ENCODE results near the gene MRPL21. TPM values are rescaled to one million over a fixed set of nuclear protein-coding genes. Genes with fewer than 3 reads are reported as not detected.

The MRPL21 gene
- polyA plus RNA-seq, 6 donors from 2014 or later: 94.8 to 125 (median 116) TPM

DNA sequence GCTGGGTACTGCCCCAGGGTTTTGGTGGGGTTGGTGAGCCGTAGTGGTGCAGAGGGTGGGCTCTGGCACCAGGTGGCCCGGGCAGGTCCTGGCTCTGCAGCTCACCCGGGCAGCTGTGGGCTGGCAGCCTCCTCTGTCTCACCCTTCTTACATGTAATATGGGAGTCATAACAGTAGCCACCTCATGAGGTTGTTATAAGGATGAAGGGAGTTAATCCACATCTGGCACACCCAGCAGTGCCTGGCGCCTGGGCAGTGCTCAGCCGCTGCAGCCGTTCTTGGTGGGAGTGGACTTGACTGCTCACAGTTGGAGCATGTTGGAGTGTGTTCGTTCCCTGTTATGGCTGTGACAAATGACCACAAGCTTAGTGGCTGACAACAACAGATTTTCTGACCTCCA, 28.7 kb upstream of the MRPL21 start:
- no peak for DNase-seq
- peaks cover 0 to 11% (median 4%) of the 10 kb centered on the region in 3 donors for H3K4me1 Mint-ChIP-seq
- ATAC-seq (ENCODE audit: low read depth in 2 of 2): no peak
- peaks cover 12 to 17% of the 10 kb centered on the region in 2 donors for H3K36me3 Mint-ChIP-seq
- no peaks in the 10 kb centered on the region for H3K27me3 Mint-ChIP-seq
- H3K4me3 Mint-ChIP-seq: no peak overlapping the region
- H3K9me3 Mint-ChIP-seq: peaks cover 0 to 3% (median 1%) of the 10 kb centered on the region in 7 donors
- no peak overlapping the region for H3K27ac Mint-ChIP-seq

DNA sequence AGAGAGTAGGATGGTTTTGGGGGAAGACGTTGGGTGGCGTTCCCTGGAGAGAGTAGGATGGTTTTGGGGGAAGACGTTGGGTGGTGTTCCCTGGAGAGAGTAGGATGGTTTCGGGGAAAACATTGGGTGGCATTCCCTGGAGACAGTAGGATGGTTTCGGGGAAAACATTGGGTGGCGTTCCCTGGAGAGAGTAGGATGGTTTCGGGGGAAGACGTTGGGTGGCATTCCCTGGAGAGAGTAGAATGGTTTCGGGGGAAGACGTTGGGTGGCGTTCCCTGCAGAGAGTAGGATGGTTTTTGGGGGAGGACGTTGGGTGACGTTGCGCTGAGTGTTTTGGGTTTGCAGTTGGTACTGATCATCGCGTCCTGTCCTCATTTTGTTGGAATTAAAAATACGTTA, 28.3 kb upstream of the MRPL21 start:
- Mint-ChIP-seq H3K9me3 (peaks cover 0 to 6% (median 6%) of the 10 kb centered on the region in 7 donors), H3K4me3 (no peak overlapping the region), H3K4me1 (peaks cover 0 to 15% (median 8%) of the 10 kb centered on the region in 3 donors), H3K27me3 (no peaks in the 10 kb centered on the region), H3K27ac (no peak overlapping the region), H3K36me3 (peaks cover 17% of the 10 kb centered on the region in 2 donors)
- no peak for ATAC-seq (ENCODE audit: low read depth in 2 of 2)
- no peak for DNase-seq

DNA sequence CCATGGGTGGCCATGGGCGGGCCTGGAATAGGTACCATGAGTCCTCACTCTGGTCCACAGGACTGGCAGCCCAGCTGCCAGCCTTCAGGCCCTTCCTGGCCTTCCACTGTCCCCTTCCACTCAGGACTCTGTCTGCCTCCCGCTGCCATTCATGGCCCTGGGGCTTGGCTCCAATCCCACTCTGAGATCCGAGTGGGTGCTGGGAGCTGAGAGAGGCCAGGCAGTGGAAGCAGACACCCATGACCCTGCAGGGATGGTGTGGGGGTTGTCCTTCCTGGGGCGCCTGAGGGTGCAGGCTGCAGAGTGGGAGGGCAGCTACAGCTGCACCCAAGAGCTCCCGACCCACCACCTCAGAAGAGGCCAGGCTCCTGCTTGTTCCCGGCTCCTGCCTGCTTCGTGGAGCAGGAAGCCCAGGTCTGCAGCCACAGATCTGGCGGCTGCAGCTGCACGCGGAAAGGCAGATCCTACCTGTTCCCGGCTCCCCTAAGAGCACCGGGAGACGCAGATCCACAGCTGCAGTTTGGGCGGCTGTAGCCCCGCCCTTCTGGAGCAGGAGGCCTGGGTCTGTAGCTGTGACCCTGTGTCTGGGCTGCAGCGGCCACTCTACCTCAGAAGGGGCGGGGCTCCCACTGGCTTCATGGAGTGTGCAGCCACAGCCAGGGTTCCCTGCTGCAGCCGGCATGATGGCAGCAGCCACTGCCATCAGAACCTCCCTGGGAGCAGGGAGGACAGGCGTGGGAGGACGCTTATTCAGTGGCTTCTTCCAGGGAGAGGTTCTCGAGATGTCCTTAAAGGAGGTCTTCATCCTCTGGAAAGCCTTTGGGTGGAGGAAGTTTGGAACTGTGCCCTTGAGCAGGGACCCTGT, 27.6 kb upstream of the MRPL21 start:
- H3K4me3 Mint-ChIP-seq: no peak overlapping the region
- no peak overlapping the region for H3K27ac Mint-ChIP-seq
- H3K36me3 Mint-ChIP-seq: peaks cover 18 to 19% of the 10 kb centered on the region in 2 donors
- peaks cover 0 to 12% (median 7%) of the 10 kb centered on the region in 7 donors for H3K9me3 Mint-ChIP-seq
- peaks cover 0 to 16% (median 8%) of the 10 kb centered on the region in 3 donors for H3K4me1 Mint-ChIP-seq
- ATAC-seq (ENCODE audit: low read depth in 2 of 2): no peak
- DNase-seq: no peak
- no peaks in the 10 kb centered on the region for H3K27me3 Mint-ChIP-seq

DNA sequence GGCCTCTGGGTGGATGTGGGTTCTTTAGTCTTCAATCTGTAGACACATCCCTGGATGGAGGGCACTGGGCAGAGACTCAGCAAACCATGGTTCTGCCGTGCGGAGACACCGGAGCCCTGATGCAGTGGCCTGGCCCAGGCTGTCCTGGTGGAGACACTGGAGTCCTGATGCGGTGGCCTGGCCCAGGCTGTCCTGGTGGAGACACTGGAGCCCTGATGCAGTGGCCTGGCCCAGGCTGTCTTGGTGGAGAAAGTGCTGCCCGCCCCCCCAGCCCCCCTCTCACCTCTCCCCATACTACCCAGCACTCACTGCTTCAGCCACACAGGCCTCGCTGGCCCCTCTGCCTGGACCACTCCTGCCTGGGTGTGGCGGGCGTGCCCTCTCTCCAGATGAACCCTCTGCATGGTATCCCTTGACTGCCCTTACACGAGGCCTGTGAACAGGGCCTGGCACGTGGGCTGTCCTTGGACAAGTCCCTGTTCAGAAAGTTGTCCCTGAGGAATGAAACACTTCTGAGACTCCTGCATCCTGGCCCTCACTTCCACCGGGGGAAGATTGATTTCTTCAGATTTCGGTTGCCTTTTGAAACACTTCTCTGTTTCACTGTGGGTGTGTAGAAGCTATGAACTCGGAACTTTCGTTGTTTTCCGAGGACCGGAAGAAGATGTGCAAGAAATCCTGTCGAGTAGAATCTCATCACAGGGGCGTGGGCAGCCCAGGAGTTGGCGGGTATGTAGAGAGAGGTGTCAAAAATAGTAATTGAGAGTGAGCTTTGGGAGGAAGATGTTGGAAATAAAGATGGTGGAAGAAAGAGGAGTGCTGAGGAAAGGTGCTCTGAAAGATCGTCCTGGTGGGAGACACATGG, 26.3 kb upstream of the MRPL21 start:
- H3K27me3 Mint-ChIP-seq: no peaks in the 10 kb centered on the region
- H3K36me3 Mint-ChIP-seq: peaks cover 26 to 29% of the 10 kb centered on the region in 2 donors
- peak overlapping the region in 1 of 8 donors; percentile 42 for H3K4me3 Mint-ChIP-seq
- H3K4me1 Mint-ChIP-seq: peaks cover 0 to 16% (median 8%) of the 10 kb centered on the region in 3 donors
- peaks cover 6 to 23% (median 19%) of the 10 kb centered on the region in 7 donors for H3K9me3 Mint-ChIP-seq
- peak overlapping the region in 2 of 6 donors; percentile 4 to 31 for H3K27ac Mint-ChIP-seq
- ATAC-seq (ENCODE audit: low read depth in 2 of 2) (no peak), DNase-seq (no peak)

DNA sequence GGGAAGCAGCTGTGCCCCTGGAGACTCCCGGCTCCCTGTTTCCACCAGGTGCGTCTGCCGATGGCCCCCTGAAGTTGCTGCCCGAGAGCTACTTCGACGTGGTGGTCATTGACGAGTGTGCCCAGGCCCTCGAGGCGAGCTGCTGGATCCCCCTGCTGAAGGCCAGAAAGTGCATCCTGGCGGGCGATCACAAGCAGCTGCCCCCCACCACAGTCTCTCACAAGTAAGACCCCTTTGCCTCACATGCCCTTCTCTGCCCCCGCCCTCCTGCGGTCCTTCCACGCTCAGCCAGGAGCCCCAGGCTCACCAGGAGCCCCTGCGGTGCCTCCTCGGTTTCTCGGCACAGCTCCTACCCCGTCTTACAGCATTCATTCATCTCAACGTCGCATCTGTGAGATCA, 25.5 kb upstream of the MRPL21 start:
- no peak overlapping the region for H3K4me3 Mint-ChIP-seq
- DNase-seq: no peak
- no peak for ATAC-seq (ENCODE audit: low read depth in 2 of 2)
- H3K9me3 Mint-ChIP-seq: peaks cover 6 to 30% (median 26%) of the 10 kb centered on the region in 7 donors
- peak overlapping the region in 1 of 6 donors; percentile 18 for H3K27ac Mint-ChIP-seq
- peaks cover 33 to 36% of the 10 kb centered on the region in 2 donors for H3K36me3 Mint-ChIP-seq
- peaks cover 0 to 16% (median 8%) of the 10 kb centered on the region in 3 donors for H3K4me1 Mint-ChIP-seq
- H3K27me3 Mint-ChIP-seq: no peaks in the 10 kb centered on the region

DNA sequence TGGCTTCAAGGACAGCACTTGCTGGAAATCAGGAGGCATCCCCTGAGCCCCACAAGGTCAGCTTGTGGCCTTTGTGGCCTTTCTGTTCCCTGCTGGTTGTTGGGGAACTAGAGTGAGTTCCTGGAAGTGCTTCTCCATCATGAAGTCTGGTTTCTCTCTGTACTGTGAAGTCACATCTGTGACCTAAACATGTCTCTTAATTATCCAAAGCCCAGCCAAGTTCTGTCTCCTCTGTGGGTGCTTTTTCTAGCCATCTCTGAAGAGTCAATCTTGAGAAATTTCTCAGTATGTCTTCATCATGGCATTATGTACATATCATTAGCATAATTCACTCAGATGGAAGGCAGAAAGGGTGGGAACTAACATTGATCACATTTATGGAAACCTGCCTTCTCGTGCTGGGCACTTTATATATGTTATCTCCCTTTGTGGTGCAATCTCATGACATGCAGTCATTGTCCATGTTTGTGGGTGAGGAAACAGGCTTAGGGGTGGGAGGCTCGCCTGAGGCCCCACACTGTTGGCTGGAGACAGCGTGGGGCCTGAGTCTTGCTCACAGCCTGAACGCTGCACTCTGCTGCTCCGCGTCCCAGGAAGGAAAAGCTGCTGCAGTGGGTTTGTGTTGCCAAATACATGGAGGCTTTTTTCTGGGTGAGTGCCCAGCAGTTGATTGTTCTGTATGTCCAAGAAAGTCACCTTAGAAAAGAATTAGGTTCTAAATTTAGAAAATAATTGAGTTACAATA, 24.7 kb upstream of the MRPL21 start:
- no peak overlapping the region for H3K27ac Mint-ChIP-seq
- peaks cover 0 to 16% (median 8%) of the 10 kb centered on the region in 3 donors for H3K4me1 Mint-ChIP-seq
- no peak overlapping the region for H3K4me3 Mint-ChIP-seq

DNA sequence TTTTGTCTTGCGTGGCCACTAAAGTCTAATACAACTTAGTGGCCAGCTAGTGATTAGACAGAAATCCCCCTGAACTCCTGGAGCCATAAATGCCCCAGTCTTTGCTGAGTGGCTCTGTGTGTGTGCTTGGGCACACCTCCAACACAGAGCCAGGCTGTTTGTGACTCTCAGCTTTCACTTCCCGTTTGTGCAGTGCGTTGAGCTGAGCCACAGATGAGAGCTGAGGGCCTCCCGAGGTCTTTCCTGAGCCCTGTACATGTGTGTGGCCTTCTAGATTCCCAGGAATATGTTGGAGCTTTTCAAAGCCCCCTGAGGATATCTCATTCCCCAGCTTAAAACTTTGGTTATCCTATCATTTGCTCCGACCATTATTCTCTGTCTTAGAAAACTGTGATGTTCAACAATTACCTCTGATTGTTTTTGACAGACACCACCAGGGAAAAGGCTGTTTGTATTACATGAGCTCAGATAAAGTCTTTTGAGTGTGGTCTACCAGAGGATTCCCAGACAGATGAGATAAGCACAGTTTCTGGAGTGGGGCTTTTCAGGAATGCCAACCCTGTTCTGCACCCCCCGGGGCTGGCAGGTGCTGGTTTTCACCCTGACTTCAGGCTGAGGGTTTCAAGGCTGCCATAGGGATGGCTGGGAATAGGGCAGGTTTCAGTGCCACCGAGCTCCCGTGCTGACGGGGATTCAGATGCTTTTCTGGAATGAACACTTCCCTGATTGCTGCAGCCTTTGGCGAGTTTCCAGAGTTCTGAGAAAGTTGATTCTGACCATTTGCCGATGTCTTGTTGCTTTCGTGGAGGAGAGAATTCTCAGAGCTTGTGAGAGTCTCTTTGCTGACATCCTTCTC, 23.9 kb upstream of the MRPL21 start:
- H3K4me1 Mint-ChIP-seq: peaks cover 0 to 16% (median 8%) of the 10 kb centered on the region in 3 donors

More for the DNA sequence above, 24.7 kb upstream of the MRPL21 start:
- no peaks in the 10 kb centered on the region for H3K27me3 Mint-ChIP-seq
- H3K36me3 Mint-ChIP-seq: peaks cover 42 to 43% of the 10 kb centered on the region in 2 donors
- DNase-seq (no peak), ATAC-seq (ENCODE audit: low read depth in 2 of 2) (no peak)
- peaks cover 6 to 37% (median 33%) of the 10 kb centered on the region in 7 donors for H3K9me3 Mint-ChIP-seq

DNA sequence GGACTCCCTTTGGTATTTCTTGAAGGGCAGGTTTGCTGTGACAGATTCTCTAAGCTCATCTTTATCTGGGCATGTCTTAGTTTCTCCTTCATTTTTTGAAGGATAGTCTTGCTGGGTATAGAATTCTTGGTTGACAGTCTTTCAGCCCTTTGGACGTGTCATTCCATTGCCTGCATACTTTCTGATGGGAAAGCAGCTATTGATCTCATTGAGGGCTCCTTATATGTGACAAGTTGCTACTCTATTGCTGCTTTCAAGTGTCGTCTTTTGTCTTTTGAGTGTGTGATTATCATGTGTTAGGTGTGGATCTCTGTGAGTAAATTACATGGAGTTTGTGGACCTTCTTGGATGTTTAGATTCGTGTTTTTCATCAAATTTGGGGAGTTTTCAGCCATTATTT, 22.0 kb upstream of the MRPL21 start:
- Mint-ChIP-seq H3K36me3 (peaks cover 51 to 57% of the 10 kb centered on the region in 2 donors), H3K9me3 (peaks cover 6 to 37% (median 33%) of the 10 kb centered on the region in 7 donors), H3K4me3 (peak overlapping the region in 1 of 8 donors; percentile 52), H3K4me1 (peaks cover 0 to 16% (median 8%) of the 10 kb centered on the region in 3 donors), H3K27ac (no peak overlapping the region), H3K27me3 (no peaks in the 10 kb centered on the region)
- ATAC-seq (ENCODE audit: low read depth in 2 of 2) (no peak), DNase-seq (no peak)

More for the DNA sequence above, 23.9 kb upstream of the MRPL21 start:
- peaks cover 46 to 51% of the 10 kb centered on the region in 2 donors for H3K36me3 Mint-ChIP-seq
- H3K27me3 Mint-ChIP-seq: no peaks in the 10 kb centered on the region
- H3K9me3 Mint-ChIP-seq: peaks cover 6 to 37% (median 33%) of the 10 kb centered on the region in 7 donors
- H3K27ac Mint-ChIP-seq: peak overlapping the region in 2 of 6 donors; percentile 41 to 58
- ATAC-seq (ENCODE audit: low read depth in 2 of 2): peak; percentile 90 to 94
- peak; percentile 9 for DNase-seq
- no peak overlapping the region for H3K4me3 Mint-ChIP-seq

DNA sequence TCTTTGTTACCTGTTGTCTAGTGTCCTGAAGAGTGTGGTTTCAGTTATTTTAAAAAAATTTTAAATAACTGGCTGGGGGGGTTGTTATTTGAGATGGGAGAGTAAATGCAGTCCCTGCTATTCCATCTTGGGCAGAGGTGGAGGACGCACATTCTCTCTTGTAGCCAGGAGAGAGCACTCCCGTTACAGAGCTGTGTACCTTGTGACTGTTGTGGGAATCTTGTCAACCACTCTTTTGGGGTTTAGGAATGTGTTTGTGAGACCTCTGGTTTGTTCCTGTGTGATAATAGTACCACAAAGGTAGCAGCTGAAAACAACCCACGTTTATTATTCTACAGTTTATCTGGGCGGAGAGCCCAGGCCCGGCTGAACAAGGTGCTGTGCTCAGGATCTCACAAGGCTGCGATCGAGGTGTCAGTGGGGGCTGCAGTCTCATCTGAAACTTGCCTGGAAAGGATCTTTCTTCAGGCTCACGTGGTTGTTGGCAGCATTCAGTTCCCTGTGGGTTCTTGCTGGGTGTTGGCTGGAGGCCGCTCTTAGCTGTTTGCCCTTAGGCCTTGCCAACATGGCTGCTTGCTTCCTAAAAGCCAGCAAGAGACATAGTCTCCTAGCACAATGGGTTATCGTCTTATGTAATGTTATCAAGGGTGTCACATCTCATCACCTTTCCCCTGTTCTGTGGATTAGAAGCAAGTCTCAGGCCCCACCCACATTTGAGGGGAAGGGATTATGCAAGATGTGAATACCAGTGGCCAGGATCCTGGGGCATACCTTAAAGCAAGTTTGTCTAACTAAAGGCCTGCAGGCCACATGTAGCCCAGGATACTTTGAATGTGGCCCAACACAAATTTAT, 20.7 kb upstream of the MRPL21 start:
- Mint-ChIP-seq H3K27me3 (no peaks in the 10 kb centered on the region), H3K36me3 (peaks cover 47 to 55% of the 10 kb centered on the region in 2 donors), H3K27ac (no peak overlapping the region), H3K9me3 (peaks cover 6 to 37% (median 33%) of the 10 kb centered on the region in 7 donors), H3K4me1 (peaks cover 0 to 12% (median 8%) of the 10 kb centered on the region in 3 donors), H3K4me3 (no peak overlapping the region)
- DNase-seq: no peak
- no peak for ATAC-seq (ENCODE audit: low read depth in 2 of 2)

DNA sequence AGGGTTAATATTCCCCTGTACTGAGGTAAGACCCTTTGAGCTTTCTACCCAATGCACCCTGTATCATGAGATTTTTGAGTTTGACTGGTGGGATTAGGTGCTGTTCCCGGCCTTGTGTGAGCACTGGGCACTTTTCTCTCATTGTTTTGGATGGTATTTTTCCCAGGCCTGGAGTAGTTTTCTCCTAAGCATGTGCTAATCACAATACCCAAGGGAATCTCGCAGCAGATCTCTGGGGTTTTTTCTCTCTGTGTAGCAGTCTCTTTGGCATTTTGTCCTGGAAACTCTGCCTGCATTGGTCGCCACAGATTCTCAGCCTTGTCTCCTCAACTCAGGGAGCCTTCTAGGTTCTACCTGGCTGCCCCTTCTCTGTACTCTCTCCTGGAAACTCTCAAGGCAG, 20.0 kb upstream of the MRPL21 start:
- peaks cover 54 to 60% of the 10 kb centered on the region in 2 donors for H3K36me3 Mint-ChIP-seq
- DNase-seq (no peak), ATAC-seq (ENCODE audit: low read depth in 2 of 2) (no peak)
- peaks cover 0 to 16% (median 8%) of the 10 kb centered on the region in 3 donors for H3K4me1 Mint-ChIP-seq
- no peak overlapping the region for H3K27ac Mint-ChIP-seq
- peaks cover 6 to 37% (median 33%) of the 10 kb centered on the region in 7 donors for H3K9me3 Mint-ChIP-seq
- no peaks in the 10 kb centered on the region for H3K27me3 Mint-ChIP-seq
- no peak overlapping the region for H3K4me3 Mint-ChIP-seq

DNA sequence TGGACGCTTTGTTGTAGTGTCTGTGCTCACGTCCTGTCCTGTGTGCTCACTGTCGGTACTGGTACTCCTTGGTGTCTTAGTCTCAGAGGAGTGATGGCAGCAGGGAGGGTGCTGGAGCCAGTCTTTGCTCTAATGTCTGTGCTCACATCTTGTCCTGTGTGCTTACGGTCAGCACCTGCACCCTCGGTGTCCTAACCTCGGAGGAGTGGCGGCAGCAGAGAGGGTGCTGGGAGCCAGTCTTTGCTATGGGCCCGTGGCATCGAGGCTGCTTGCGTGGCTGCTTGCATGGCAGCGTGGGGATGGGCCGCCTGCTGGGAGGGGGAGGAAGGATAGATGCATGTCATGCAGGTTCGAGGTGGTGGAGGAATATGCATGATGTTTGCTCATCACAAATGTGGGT, 12.8 kb upstream of the MRPL21 start:
- H3K27me3 Mint-ChIP-seq: no peaks in the 10 kb centered on the region
- H3K27ac Mint-ChIP-seq: peak overlapping the region in 1 of 6 donors; percentile 26
- DNase-seq: no peak
- H3K4me1 Mint-ChIP-seq: peaks cover 0 to 6% (median 0%) of the 10 kb centered on the region in 3 donors
- H3K9me3 Mint-ChIP-seq: no peaks in the 10 kb centered on the region
- peaks cover 15 to 23% of the 10 kb centered on the region in 2 donors for H3K36me3 Mint-ChIP-seq
- no peak for ATAC-seq (ENCODE audit: low read depth in 2 of 2)
- H3K4me3 Mint-ChIP-seq: no peak overlapping the region

All from naive B cell (primary cell).